DMS79 treated with DMSO at 0.1 percent for 48 hours (cell line): ENCODE measurements around the gene ARFIP1.
"Not testable (repeated sequence)": the region's sequence is repeated elsewhere in the genome, so short reads cannot be mapped to it uniquely, and the experiment has no call there.

ENCODE experiments used
- DNase-seq: peaks from one replicate; lab custom pipeline; 2025; lab: John Stamatoyannopoulos, UW

The ARFIP1 gene

DNA sequence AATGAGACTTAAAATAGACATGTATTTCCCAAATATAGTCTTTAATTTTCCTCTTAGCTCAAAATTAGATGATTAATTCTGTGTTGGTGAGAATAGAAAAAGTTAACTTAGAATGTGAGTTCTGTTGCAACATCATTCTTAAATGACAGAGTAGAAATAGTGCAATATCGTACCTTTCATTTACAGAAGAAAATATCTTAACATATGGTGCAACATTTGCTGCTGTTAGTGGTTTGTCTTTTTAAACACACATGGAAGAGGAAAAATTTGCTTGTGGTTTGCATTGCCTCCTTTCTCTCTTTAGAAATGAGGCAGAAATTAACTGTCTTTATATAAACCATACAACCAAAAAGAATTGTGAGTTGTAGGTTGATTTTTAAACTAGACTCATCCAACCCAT, 117.1 kb downstream of the ARFIP1 start:
- DNase-seq = no peak

DNA sequence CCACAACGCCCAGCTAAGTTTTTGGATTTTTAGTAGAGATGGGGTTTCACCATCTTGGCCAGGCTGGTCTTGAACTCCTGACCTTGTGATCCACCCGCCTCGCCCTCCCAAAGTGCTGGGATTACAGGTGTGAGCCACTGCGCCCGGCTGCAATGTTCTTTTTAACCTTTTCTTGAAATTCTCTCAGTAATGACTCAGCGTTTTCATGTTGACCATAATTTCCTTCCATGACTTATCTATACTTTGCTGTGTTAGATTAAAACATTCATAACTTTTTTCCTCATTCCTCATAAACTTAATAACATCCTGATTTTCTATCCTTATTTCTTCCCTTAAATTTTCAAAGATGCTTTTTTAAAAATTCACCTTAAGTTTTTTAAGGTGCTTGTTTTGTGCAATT, 118.4 kb downstream of the ARFIP1 start:
- not testable (repeated sequence) for DNase-seq

DNA sequence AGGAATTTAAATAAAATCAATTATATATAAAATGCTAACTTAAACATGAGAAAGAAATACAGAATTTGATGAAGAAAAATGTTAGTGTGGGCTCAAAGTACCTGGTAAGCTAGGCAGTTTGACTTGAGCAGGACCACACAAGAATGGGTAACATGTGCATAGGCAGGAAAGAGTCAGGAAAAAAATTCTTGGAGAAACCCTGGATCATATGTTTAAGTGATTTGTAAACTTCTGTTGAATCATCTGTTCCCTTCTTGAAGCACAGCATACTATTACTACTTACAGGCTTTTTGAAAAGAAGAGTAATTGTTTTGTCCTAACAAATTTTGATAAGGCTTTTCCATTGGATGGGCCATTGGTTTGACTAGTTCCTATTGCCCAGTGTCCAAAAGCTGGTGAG, 118.9 kb downstream of the ARFIP1 start:
- DNase-seq = no peak

DNA sequence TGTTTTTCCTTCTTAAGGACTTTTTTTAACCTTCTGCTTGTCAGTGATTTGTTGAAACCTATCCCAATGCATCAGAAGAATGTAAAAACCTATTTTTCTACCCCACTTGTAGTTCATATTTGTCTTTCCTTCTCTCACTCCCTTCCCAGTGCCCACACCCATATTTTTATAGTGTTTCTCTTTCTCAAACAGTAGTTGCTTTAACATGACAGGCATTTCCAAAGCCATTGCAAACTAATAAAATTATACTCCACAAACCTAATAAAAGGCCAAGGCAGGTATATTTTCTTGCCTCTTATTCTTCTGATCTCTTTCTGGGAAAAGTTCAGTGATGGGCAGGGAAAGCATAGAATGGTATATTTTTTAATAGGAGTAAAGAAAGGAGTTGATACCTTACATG, 120.6 kb downstream of the ARFIP1 start:
- no peak for DNase-seq

DNA sequence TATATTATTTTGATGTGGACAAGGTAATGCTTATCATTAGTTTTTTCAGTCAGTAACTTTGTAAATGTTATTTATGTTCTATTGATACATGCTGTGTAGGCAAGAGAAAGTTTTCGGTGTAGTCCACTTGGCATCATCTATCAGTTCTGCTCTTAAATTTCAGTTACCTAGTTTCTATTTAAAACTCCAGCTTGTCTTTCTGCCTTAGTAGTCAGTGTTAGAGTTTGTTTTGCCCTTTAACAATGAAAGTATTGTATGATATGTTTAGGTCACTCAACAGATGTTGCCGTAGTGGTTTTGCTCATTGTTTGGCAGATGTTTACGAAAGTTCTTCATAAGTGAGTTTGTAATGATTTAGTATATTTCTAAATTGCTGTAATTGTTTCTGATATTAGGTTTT, 121.5 kb downstream of the ARFIP1 start:
- no peak for DNase-seq

DNA sequence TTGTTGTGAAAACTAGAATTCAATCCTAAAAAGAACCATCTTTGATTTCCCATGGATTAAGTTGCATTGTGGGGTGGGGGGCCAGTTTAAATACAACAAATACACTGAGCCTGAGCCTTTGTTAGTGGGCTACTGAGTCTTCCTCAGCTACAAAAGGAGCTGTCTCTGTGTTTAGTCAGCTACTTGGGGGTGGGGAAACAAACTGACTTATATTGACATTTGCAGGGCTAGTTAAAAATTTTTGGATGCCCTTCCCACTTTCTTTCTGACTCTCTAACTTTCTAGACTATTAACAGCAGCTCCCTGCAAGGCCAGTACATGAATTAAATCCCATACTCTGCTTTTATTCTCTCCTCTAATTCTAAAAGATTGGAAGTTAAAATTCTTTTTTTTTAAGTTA, 123.9 kb downstream of the ARFIP1 start:
- DNase-seq = no peak

DNA sequence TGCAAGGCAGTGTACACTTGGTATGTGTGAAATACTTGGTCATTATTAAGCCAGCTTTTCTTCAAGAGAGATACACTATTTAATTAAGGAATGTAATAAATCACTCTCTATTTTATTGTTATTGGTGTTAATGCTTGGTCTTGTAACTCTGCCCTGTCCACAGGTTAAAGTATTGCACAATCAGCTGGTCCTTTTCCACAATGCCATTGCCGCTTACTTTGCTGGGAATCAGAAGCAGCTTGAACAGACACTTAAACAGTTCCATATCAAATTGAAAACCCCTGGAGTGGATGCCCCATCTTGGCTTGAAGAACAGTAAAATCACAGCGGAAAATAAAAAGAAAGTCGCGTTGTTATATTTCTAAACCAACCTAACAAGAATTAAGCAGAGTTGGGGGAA, 130.1 kb downstream of the ARFIP1 start:
- no peak for DNase-seq

DNA sequence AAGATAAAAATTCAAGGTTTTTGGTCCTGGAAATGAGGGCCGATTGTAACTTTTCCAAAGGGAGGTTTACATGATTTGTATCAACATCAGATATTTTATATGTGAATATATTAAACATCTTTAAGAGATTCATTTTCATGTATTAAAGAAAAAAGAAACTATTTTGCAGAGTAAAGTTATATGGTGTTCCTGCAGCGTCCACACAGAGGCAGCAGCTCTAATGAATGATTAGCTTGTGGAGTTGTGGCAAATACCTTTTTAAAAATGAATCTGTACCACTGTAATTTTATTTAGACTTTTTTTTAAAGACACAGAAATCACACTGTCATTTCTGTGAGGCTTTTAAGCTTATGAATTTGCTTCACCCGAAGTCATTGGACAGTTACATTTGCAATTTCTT, 130.8 kb downstream of the ARFIP1 start:
- no peak for DNase-seq

DNA sequence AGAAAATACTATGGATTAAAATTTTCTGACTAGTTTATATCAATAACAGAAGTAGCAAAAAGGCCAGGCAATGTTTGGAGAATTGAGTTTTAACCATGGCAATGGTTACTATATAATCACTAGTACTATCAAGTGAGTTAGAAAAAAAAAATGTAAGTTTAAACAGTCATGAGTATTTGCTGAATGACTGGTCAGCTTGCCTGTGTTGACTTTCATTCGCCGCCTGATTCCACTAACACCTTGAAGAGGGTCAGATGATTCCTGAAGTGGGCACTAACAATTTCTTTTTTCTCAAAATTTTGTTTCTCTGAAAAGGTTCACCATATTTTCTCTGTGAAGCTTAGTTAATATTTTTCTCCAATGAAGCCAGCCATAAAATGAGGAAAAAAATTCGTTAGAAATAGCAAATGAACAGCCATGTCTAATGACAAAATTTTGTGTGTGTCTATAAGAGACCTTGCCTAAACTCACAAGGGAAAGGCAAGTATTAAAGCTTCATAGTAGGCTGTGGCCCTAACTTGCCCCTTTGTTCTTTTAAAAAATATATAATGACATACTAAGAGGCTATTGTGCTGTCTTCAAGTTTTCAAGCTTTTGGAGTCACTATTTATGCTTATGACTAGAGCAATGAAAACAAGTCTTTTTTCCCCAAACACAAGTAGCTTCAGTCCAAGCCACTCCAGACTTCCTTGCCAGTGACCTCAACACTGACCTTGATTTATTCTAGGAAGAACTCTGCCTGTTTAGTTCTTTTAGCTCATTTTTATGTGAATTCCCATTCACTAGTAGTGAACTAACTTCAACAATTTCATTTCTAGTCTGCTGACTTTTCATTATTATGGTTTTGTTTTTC, 138.0 kb downstream of the ARFIP1 start:
- DNase-seq = no peak

DNA sequence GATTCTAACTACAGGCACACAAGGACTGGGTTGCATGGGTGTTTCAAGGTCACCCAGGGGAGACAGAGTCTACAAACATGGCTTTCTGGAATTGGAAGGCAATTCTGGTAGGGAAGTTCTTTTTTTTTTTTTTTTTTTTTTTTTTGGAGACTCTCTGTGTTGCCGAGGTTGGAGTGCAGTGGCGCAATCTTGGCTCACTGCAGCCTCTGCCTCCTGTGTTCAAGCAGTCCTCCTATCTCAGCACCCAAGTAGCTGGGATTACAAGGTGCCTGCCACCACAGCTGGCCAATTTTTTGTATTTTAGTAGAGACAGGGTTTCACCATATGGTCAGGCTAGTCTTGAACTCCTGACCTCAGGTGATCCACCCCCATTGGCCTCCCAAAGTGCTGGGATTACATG, 140.1 kb downstream of the ARFIP1 start:
- DNase-seq = no peak

DNA sequence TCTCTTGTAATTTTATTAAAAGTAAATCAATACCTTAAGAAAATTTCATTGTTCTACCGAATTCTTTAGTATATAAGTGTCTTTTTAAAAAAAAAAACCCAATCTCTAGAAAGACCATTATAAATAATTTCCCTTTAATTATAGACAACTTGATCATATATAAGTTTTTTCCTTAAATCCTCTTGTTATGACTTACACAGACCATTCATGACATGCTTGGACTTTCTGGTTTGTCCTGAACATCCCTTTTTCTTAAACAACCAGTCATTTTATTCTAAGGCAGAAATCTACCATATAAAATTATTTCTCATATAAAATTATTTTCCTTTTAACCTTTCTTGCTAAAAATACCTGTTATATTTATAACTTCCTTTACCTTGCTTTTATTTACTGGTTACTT, 141.0 kb downstream of the ARFIP1 start:
- no peak for DNase-seq

DNA sequence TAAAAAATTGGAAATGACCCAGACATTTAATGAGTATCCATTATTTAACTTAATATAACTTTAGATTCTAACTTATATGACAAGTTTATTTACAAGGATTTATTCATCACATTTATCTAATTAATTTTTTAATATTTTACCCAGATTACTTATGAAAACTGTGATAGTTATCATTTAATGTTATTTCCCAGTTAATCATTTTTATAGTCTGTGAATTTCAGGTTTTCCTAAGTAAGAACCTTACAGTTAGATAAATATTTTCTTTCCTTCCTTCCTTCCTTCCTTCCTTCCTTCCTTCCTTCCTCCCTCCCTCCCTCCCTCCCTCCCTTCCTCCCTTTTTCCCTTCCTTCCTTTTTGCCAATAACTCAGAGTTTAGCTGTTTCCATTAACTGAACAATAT, 141.5 kb downstream of the ARFIP1 start:
- no peak for DNase-seq

DNA sequence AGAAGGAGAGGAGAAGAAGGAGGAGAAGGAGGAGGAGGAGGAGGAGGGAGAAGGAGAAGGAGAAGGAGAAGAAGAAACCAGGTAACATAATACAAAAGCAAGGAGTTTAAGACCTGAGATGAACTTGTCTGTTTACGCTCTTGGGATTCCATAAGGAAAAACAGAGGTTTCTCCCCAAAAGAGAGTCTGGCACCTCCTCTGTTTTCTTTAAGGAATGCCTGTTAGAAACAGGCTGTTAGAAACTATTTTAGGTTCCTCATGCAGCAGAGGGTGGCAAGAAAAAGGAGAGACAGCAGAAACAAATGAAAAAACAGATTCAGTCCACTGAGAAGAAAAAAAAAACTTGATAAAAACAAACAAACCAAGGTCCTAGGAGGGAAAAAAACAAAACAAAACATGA, 146.1 kb downstream of the ARFIP1 start:
- no peak for DNase-seq

DNA sequence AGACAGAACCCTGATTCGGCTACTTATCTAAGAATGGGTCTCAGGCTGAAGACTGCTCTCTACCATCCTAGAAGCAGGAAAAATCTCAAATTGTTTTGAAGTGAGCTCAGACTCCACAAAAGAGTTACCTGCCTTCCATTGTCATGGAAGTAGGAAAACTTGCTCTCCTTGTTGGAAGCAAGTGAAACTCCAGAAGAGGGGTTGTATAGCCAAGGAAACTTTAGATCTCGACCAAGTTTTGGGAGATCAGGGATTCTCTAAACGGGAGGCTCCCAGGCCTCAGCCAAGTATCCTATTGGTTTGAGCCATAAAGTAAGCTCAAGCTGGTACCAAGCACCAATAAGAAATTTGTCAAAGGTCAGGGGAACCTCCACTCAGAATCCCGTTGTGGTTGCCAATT, 147.2 kb downstream of the ARFIP1 start:
- no peak for DNase-seq

DNA sequence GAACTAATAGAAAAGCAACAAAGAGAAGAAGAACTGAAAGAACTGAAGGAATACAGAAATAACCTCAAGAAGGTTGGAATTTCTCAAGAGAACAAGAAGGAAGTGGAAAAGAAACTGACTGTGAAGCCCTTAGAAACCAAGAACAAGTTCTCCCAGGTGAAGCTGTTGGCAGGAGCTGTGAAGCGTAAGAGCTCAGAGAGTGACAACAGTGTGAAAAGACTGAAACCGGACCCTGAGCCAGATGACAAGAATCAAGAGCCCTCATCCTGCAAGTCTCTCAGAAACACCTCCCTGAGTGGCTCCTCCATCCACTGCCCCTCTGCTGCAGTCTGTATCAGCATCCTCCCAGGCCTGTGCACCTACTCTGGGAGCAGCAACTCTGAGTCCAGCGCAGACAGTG, 148.0 kb downstream of the ARFIP1 start:
- peak; percentile 69 for DNase-seq

DNA sequence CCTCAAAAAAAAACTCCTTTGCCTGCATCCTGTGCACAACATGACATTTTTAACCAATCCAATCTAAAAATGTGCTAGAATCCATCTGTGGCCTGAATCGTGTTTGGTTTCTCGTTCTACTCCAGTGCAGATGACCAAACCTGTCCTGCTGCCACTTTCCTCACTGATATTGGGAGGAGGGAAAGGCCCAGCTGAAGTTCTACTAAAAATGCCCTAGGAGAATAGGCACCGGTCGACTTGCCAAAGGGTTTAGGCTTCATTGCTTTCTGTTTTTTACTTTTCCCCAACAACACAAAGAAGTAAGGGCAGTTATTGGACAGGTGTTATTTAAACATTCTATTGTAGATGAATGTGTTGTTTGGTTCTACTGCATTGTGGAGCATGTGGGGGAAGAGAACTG, 148.5 kb downstream of the ARFIP1 start:
- DNase-seq = no peak

DNA sequence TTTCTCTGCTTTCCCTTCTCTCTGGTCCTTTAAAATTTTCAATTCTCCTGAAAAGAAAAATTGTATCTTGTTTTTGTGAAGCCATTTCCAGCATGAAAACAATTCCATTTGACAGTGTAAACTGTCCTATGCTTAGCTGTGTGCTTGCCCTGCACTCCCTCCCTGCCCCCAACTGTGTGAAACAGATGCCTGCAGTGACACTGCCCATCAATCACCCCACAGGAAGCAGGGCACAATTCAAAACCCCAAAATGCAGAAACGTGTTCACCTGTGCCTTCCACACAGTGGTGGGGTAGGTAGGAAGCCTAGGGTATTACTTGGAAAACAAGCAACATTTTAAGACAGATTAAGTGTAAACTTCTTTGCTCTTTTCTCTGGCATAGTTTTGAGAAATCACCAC, 150.1 kb downstream of the ARFIP1 start:
- no peak for DNase-seq

DNA sequence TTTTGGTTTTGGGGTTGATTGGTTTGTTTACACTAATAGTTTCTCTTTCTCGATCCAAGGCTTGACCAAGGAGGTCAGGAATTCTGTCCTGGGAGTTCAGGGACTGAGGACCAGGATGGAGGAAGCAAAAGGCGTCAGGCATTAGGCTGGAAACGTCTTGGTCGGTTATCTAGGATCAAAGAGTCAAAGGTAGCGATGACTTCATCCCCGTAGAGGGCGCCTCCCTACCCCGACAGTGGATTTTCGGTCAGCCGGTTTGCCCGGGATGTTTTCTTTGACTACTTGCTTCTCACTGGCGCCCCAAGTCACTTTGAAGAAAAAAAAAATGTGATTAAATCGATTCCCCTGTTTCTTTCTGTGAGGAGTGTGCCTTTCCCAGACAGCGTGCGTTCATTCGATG, 155.4 kb downstream of the ARFIP1 start:
- no peak for DNase-seq

DNA sequence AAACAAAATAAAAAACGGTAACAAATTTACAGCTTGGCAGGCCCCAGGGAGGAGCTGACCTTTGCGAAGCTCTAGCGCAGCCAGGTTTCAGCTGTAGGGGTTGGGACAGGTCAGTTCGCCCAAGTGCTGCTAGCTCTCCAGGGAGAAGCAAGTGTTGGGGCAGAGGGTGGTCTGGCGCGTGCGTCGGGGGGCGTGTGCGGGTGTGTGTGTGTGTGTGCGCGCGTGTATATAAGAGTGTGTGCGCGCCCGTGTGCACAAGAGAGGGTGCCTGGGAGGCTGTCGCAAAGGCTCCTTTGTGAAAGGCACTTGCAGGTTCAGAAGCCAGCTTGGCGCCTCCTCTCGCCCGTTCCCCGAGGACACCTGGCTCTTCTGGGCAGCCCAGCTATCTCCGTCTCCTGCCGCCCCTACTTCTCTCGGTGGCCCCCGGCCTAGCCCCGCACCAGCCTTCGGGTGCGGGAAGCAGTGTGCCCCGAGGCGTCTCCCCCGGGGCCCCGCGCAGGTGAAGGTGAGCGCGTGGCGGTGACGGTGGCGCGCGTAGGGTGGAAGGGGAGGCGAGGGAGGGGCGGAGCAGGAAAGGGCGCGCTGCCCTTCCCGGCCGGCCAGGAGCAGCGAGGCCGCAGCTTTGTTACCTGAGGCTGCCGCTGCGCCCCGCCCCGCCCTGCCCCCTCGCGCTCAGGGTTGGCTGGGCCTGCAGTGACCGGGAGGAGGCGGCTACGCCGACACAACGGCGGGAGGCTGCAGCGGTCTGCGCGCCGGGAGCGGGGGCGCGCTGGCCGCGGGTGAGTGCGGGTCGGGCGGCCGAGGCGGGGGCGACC, 156.1 kb downstream of the ARFIP1 start, which contains the start of gene FHDC1:
Gene FHDC1, plus strand, starts transcription at position 693 of the 815 bp plus-strand sequence. CDS start 6,735 bp downstream, outside the sequence.
- DNase-seq = peak; percentile 48

DNA sequence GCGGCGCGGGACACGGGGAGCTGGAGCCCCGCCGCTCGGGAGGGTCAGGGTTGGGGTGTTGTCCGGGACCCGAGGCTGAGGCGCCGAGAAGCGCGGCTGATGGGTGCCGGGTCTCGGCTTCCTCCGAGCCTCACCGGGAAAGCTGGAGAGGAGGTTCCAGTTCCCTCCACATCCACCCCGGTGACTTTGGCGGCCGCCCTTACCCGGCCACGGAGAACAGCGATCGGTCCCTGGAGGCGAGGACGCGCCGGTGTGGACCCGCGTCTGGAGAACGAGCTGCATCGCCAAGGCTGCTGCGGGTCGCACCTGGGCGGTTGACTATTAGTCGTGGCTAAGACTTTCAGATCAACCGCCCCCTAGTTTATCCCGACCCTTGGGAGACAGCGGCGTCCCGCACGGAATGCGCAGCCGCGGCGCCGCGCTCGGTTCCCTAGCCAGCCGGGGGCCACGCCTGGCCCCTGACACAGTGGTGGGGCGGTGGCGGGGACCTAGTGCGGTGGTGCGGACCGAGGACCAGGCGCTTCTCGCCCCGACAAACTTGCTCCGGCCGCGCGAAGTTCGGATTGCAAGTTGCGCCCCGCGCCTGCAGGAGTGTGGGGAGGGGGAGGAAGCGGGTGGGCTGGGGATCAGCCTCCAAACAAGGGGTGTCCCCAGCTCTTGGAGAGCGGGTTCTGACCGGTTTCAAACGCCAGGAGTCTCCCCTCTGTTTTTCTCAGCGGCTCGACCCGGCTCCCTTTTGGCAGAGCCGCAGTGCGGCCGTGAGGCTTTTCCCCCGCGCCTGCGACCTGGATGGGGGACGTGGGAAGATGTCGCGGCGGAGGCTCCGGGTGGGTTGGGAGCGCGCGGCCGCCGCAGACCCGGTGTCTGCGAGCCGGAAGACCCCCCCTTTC, 156.9 kb downstream of the ARFIP1 start:
- no peak for DNase-seq

DNA sequence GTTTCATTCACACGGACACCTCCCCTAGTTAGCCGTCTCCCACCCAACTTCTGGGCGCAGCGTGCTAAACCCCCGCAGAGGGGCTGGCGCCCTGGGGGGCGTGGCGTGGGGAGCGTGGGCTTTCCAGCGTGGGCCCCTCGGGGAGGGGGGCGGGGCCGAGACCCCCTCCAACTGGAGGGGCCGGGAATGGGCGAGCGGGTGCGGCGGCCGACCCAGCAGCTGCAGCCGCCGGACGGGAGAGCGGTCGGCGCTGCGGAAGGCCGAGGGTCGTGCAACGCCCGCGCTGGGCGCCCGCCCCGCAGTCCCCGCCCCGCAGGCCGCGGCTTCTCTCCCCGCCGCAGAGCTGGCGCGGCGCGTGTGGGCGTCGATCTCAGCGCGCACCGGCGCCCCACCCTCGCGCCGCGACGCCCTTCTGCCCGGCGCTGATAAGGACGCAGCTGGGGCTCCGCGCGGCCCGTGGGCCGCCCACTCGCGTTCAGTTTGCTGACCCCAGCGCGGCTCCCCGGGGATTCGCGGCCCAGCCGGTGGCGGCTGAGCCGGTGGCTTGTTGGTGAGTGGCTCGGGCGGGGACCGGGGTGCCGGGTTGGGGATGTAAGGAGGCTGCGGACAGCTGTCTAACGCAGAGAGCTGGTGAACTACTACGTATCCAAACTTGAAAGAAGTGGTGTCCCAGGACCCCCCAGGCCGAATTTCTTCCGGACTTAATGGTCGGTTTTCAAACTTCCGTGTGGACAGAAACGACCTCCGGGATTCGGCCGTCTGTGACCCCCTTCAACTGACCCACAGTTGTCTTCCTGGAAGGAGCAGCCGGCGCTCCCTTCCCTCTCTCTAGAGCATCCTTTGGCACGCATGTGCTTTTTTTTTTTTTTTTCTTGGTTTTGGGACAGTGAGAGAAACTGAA, 157.8 kb downstream of the ARFIP1 start:
- DNase-seq = no peak
